Measurements from ENCODE around the gene KCNC3. TPM values are rescaled to one million over a fixed set of nuclear protein-coding genes. Genes with fewer than 3 reads are reported as not detected.

KCNC3 gene
- total and polyA plus RNA-seq, 2 experiments from 2014 or later: 0.40 to 1.6 TPM

DNA sequence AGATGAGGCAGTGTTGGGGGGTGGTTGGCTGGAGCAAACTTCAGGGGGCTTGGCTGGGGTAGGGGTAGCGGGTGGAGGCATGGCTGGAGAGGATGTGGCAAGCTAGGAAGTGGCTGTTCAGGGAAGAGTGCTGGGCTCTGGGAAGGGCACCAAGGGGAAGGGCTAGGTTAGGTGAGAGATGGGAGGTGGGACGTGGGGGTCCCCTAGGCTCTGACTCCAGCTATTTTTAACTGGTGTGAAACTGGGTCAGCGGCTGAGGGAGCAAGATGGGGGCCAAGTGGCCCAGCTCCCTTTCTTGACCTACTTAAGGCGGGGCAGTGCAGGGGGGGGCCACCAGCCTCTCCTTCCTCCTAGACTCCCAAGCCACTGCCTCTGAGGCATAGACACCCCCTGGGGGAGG, 7.3 kb downstream of the KCNC3 start:
- WGBS (ENCODE audit: low lambda C conversion rate, missing lambda C conversion rate): 94% methylated on average over 3 of the region's 4 CpGs

DNA sequence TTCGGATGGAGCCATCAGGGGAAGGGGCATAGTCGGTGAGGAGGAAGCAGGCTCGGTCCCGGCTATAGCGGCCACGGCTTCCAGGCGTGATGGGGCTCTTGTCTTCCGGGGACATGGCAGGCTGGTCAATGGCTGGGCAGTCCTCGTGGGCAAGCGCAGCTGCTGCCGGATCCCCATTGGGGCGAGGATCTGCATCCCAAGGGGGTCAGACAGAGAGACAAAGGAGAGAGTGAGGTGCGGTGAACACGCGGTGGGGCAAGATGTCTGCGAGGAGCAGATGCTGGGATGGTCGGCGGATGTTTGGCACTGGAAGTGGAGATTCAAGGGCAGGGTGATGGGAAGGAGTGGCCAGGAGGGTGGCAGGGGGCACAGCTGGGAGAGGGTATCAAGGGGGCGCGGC, 8.6 kb downstream of the KCNC3 start:
- Histone ChIP-seq H3K36me3 (replicated peaks; ENCODE audit: insufficient read depth, low read depth) (no peaks in the 10 kb centered on the region), H3K9me3 (ENCODE audit: low read depth) (no peaks in the 10 kb centered on the region), H3K4me3 (no peak overlapping the region), H3K27ac (no peak overlapping the region), H3K4me1 (ENCODE audit: insufficient read depth) (no peaks in the 10 kb centered on the region), H3K27me3 (peaks cover 17% of the 10 kb centered on the region), H3K79me2 (no peaks in the 10 kb centered on the region), H4K20me1 (ENCODE audit: insufficient read depth, poor library complexity, severe bottlenecking) (no peaks in the 10 kb centered on the region), H2AFZ (no peak overlapping the region), H3K4me2 (no peak overlapping the region), H3K9me2 (replicated peaks; ENCODE audit: insufficient read depth) (no peaks in the 10 kb centered on the region)
- no peak for DNase-seq (ENCODE audit: low spot score)
- TF ChIP-seq CTCF (IDR thresholded peaks at IDR 0.05; ENCODE audit: poor library complexity): no peak
- no peak for TF ChIP-seq EZH2 (IDR thresholded peaks at IDR 0.05; ENCODE audit: borderline replicate concordance)
- no peak for TF ChIP-seq EZH2phosphoT487 (IDR thresholded peaks at IDR 0.05; ENCODE audit: low read depth, severe bottlenecking, unreplicated experiment)
- WGBS (ENCODE audit: low lambda C conversion rate, missing lambda C conversion rate): 95% methylated on average over 13 of the region's 20 CpGs

More for the DNA sequence above, 7.3 kb downstream of the KCNC3 start:
- Histone ChIP-seq H3K4me3 (no peak overlapping the region), H3K4me2 (no peak overlapping the region), H3K27ac (no peak overlapping the region), H3K4me1 (ENCODE audit: insufficient read depth) (peaks cover 4% of the 10 kb centered on the region), H3K9me3 (ENCODE audit: low read depth) (no peaks in the 10 kb centered on the region), H3K36me3 (replicated peaks; ENCODE audit: insufficient read depth, low read depth) (no peaks in the 10 kb centered on the region), H3K27me3 (peaks cover 18% of the 10 kb centered on the region), H4K20me1 (ENCODE audit: insufficient read depth, poor library complexity, severe bottlenecking) (peaks cover 3% of the 10 kb centered on the region), H2AFZ (no peak overlapping the region), H3K79me2 (no peaks in the 10 kb centered on the region), H3K9me2 (replicated peaks; ENCODE audit: insufficient read depth) (no peaks in the 10 kb centered on the region)
- TF ChIP-seq EZH2 (IDR thresholded peaks at IDR 0.05; ENCODE audit: borderline replicate concordance): no peak
- TF ChIP-seq EZH2phosphoT487 (IDR thresholded peaks at IDR 0.05; ENCODE audit: low read depth, severe bottlenecking, unreplicated experiment): no peak
- TF ChIP-seq CTCF (IDR thresholded peaks at IDR 0.05; ENCODE audit: poor library complexity): no peak
- no peak for DNase-seq (ENCODE audit: low spot score)

- Histone ChIP-seq H3K4me3 (no peak overlapping the region), H3K36me3 (replicated peaks; ENCODE audit: insufficient read depth, low read depth) (no peaks in the 10 kb centered on the region), H4K20me1 (ENCODE audit: insufficient read depth, poor library complexity, severe bottlenecking) (no peaks in the 10 kb centered on the region), H3K4me1 (ENCODE audit: insufficient read depth) (no peaks in the 10 kb centered on the region), H3K27me3 (peaks cover 20% of the 10 kb centered on the region), H3K79me2 (no peaks in the 10 kb centered on the region), H3K4me2 (no peak overlapping the region), H3K9me3 (ENCODE audit: low read depth) (no peaks in the 10 kb centered on the region), H3K9me2 (replicated peaks; ENCODE audit: insufficient read depth) (no peaks in the 10 kb centered on the region), H3K27ac (no peak overlapping the region), H2AFZ (no peak overlapping the region)
- TF ChIP-seq EZH2phosphoT487 (IDR thresholded peaks at IDR 0.05; ENCODE audit: low read depth, severe bottlenecking, unreplicated experiment) (no peak), CTCF (IDR thresholded peaks at IDR 0.05; ENCODE audit: poor library complexity) (no peak), EZH2 (IDR thresholded peaks at IDR 0.05; ENCODE audit: borderline replicate concordance) (no peak)
- DNase-seq (ENCODE audit: low spot score): no peak
- 96% methylated on average over 5 of the region's 12 CpGs for WGBS (ENCODE audit: low lambda C conversion rate, missing lambda C conversion rate)
These were observed 9.1 kb downstream of the KCNC3 start for GRCh38 chr19:50320051-50320450.

- no peak overlapping the region for H3K4me2 ChIP-seq
- H2AFZ ChIP-seq: no peak overlapping the region
- H3K9me3 ChIP-seq (ENCODE audit: low read depth): no peaks in the 10 kb centered on the region
- peaks cover 29% of the 10 kb centered on the region for H3K27me3 ChIP-seq
- DNase-seq (ENCODE audit: low spot score): no peak
- H4K20me1 ChIP-seq (ENCODE audit: insufficient read depth, poor library complexity, severe bottlenecking): no peaks in the 10 kb centered on the region
- H3K79me2 ChIP-seq: no peaks in the 10 kb centered on the region
- no peaks in the 10 kb centered on the region for H3K9me2 ChIP-seq (replicated peaks; ENCODE audit: insufficient read depth)
- TF ChIP-seq EZH2phosphoT487 (IDR thresholded peaks at IDR 0.05; ENCODE audit: low read depth, severe bottlenecking, unreplicated experiment) (no peak), CTCF (IDR thresholded peaks at IDR 0.05; ENCODE audit: poor library complexity) (no peak), EZH2 (IDR thresholded peaks at IDR 0.05; ENCODE audit: borderline replicate concordance) (no peak)
- WGBS (ENCODE audit: low lambda C conversion rate, missing lambda C conversion rate): 90% methylated on average over 11 of the region's 11 CpGs
- H3K4me3 ChIP-seq: no peak overlapping the region
- no peaks in the 10 kb centered on the region for H3K36me3 ChIP-seq (replicated peaks; ENCODE audit: insufficient read depth, low read depth)
- H3K4me1 ChIP-seq (ENCODE audit: insufficient read depth): no peaks in the 10 kb centered on the region
- no peak overlapping the region for H3K27ac ChIP-seq
These were observed 10.0 kb downstream of the KCNC3 start for GRCh38 chr19:50319156-50319555.
